HEK293 (cell line): ENCODE data around the gene PSMB1.
A peak's percentile ranks its signal among the peaks of the same experiment; 100 is the strongest.

Source experiments
- BCL11B ChIP-seq: fragments of 450-650 bp; formaldehyde crosslinking; IDR thresholded peaks from 2 replicates; pipeline ENCODE4 v1.5.1; 2016; ENCODE audit warnings: low read depth, missing biosample characterization, missing genetic modification characterization
- GLI2 ChIP-seq: fragments of 450-650 bp; formaldehyde crosslinking; IDR thresholded peaks from 2 replicates; pipeline ENCODE4; 2017; ENCODE audit warnings: missing biosample characterization, missing genetic modification characterization, low read depth, borderline replicate concordance
- HIC1 ChIP-seq: fragments of 450-650 bp; formaldehyde crosslinking; IDR thresholded peaks from 2 replicates; pipeline ENCODE4 v1.5.1; 2016; ENCODE audit warnings: missing biosample characterization, missing genetic modification characterization
- KLF10 ChIP-seq: fragments of 450-650 bp; IDR thresholded peaks from 2 replicates; pipeline ENCODE4 v1.5.1; 2018; ENCODE audit warnings: missing biosample characterization, mild to moderate bottlenecking, missing genetic modification characterization
- KLF8 ChIP-seq: fragments of 450-650 bp; formaldehyde crosslinking; IDR thresholded peaks from 2 replicates; pipeline ENCODE4 v1.5.1; 2016; ENCODE audit warnings: missing biosample characterization, missing genetic modification characterization
- PRDM1 ChIP-seq: fragments of 450-650 bp; formaldehyde crosslinking; IDR thresholded peaks from 2 replicates; pipeline ENCODE4; 2016; ENCODE audit warnings: missing biosample characterization, missing genetic modification characterization
- PRDM6 ChIP-seq: fragments of 450-650 bp; formaldehyde crosslinking; IDR thresholded peaks from 2 replicates; pipeline ENCODE4 v1.5.1; 2017; ENCODE audit warnings: missing biosample characterization, missing genetic modification characterization
- SALL2 ChIP-seq: fragments of 450-650 bp; formaldehyde crosslinking; IDR thresholded peaks from 2 replicates; pipeline ENCODE4 v1.5.0; 2017; ENCODE audit warnings: missing biosample characterization, mild to moderate bottlenecking, missing genetic modification characterization, borderline replicate concordance
- SP3 ChIP-seq: fragments of 450-650 bp; formaldehyde crosslinking; IDR thresholded peaks from 2 replicates; pipeline ENCODE4 v1.5.1; 2016; ENCODE audit warnings: missing biosample characterization, missing genetic modification characterization
- SP7 ChIP-seq: fragments of 450-650 bp; formaldehyde crosslinking; IDR thresholded peaks from 2 replicates; pipeline ENCODE4 v1.5.1; 2016; ENCODE audit warnings: missing biosample characterization, missing genetic modification characterization
- ZBTB10 ChIP-seq: fragments of 450-650 bp; formaldehyde crosslinking; IDR thresholded peaks from 2 replicates; pipeline ENCODE4 v1.5.1; 2016; ENCODE audit warnings: missing biosample characterization, missing genetic modification characterization
- ZBTB17 ChIP-seq: fragments of 450-650 bp; formaldehyde crosslinking; IDR thresholded peaks from 2 replicates; pipeline ENCODE4 v1.5.1; 2016; ENCODE audit warnings: missing biosample characterization, missing genetic modification characterization
- ZFP37 ChIP-seq: fragments of 450-650 bp; formaldehyde crosslinking; IDR thresholded peaks from 2 replicates; pipeline ENCODE4 v1.5.1; 2016; ENCODE audit warnings: missing biosample characterization, missing genetic modification characterization
- ZFP69B ChIP-seq: fragments of 450-650 bp; formaldehyde crosslinking; IDR thresholded peaks from 2 replicates; pipeline ENCODE4 v1.5.1; 2016; ENCODE audit warnings: missing biosample characterization, missing genetic modification characterization
- ZNF2 ChIP-seq: fragments of 450-650 bp; formaldehyde crosslinking; IDR thresholded peaks from 2 replicates; pipeline ENCODE4 v1.5.1; 2016; ENCODE audit warnings: missing biosample characterization, missing genetic modification characterization
- ZNF211 ChIP-seq: fragments of 450-650 bp; formaldehyde crosslinking; IDR thresholded peaks from 2 replicates; pipeline ENCODE4 v1.5.1; 2016; ENCODE audit warnings: low read depth, missing biosample characterization, missing genetic modification characterization
- ZNF221 ChIP-seq: fragments of 450-650 bp; formaldehyde crosslinking; IDR thresholded peaks from 2 replicates; pipeline ENCODE4 v1.5.1; 2017; ENCODE audit warnings: missing biosample characterization, missing genetic modification characterization, borderline replicate concordance
- ZNF223 ChIP-seq: fragments of 450-650 bp; formaldehyde crosslinking; IDR thresholded peaks from 2 replicates; pipeline ENCODE4 v1.5.1; 2016; ENCODE audit warnings: missing biosample characterization, missing genetic modification characterization
- ZNF324 ChIP-seq: fragments of 450-650 bp; formaldehyde crosslinking; IDR thresholded peaks from 2 replicates; pipeline ENCODE4 v1.5.1; 2016; ENCODE audit warnings: missing biosample characterization, missing genetic modification characterization
- ZNF362 ChIP-seq: fragments of 450-650 bp; formaldehyde crosslinking; IDR thresholded peaks from 2 replicates; pipeline ENCODE4 v1.5.1; 2016; ENCODE audit warnings: missing biosample characterization, missing genetic modification characterization
- ZNF596 ChIP-seq: fragments of 450-650 bp; IDR thresholded peaks from 2 replicates; pipeline ENCODE4 v1.5.0; 2018; ENCODE audit warnings: missing biosample characterization, mild to moderate bottlenecking, missing genetic modification characterization, moderate library complexity
- ZNF621 ChIP-seq: fragments of 450-650 bp; formaldehyde crosslinking; IDR thresholded peaks from 2 replicates; pipeline ENCODE4 v1.5.1; 2017; ENCODE audit warnings: missing biosample characterization, missing genetic modification characterization
- ZNF639 ChIP-seq: fragments of 450-650 bp; formaldehyde crosslinking; IDR thresholded peaks from 2 replicates; pipeline ENCODE4 v1.5.1; 2016; ENCODE audit warnings: missing biosample characterization, missing genetic modification characterization
- ZNF658 ChIP-seq: fragments of 450-650 bp; formaldehyde crosslinking; IDR thresholded peaks from 2 replicates; pipeline ENCODE4; 2016; ENCODE audit warnings: missing biosample characterization, missing genetic modification characterization
- ZNF660 ChIP-seq: fragments of 450-650 bp; IDR thresholded peaks from 2 replicates; pipeline ENCODE4 v1.5.1; 2018; ENCODE audit warnings: missing biosample characterization, mild to moderate bottlenecking, missing genetic modification characterization
- ZNF830 ChIP-seq: fragments of 450-650 bp; IDR thresholded peaks from 2 replicates; pipeline ENCODE4 v1.5.0; 2018; ENCODE audit warnings: missing biosample characterization, missing genetic modification characterization, low read depth, mild to moderate bottlenecking, moderate library complexity
- ZSCAN30 ChIP-seq: fragments of 450-650 bp; IDR thresholded peaks from 2 replicates; pipeline ENCODE4 v1.5.1; 2018; ENCODE audit warnings: missing biosample characterization, mild to moderate bottlenecking, missing genetic modification characterization, moderate library complexity
- ZSCAN4 ChIP-seq: fragments of 450-650 bp; formaldehyde crosslinking; IDR thresholded peaks from 2 replicates; pipeline ENCODE4 v1.5.1; 2017; ENCODE audit warnings: missing biosample characterization, missing genetic modification characterization
- ZXDB ChIP-seq: fragments of 450-650 bp; formaldehyde crosslinking; IDR thresholded peaks from 2 replicates; pipeline ENCODE4 v1.5.1; 2016; ENCODE audit warnings: missing biosample characterization, missing genetic modification characterization

Gene PSMB1

GRCh38 chr6:170552765-170553533, at the start of gene PSMB1 (continued):
- TF ChIP-seq ZBTB10 (tag by site-specific recombination) (no peak), ZNF658 (tag by site-specific recombination) (no peak), SALL2 (tag by site-specific recombination) (no peak), ZBTB17 (peak; percentile 62), ZNF639 (tag by site-specific recombination) (0 out of 2 replicates have a peak, but pooled peaks have one; percentile 60), ZNF223 (tag by site-specific recombination) (no peak), ZFP37 (tag by site-specific recombination) (peak; percentile 91), BCL11B (peak; percentile 77; the same call in 1 of the 2 replicates), PRDM6 (tag by site-specific recombination) (no peak), ZNF621 (tag by site-specific recombination) (no peak), ZSCAN30 (tag by site-specific recombination) (peak; percentile 72; the same call in 1 of the 2 replicates), ZNF596 (tag by site-specific recombination) (no peak), ZNF324 (tag by site-specific recombination) (peak; percentile 56; the same call in 1 of the 2 replicates), GLI2 (tag by site-specific recombination) (no peak), KLF8 (tag by site-specific recombination) (peak; percentile 47; the same call in 1 of the 2 replicates), ZNF830 (tag by site-specific recombination) (no peak), ZNF221 (tag by site-specific recombination) (0 out of 2 replicates have a peak, but pooled peaks have one; percentile 19), ZNF211 (no peak), ZXDB (tag by site-specific recombination) (peak; percentile 74; the same call in 1 of the 2 replicates), KLF10 (tag by site-specific recombination) (no peak), SP7 (peak; percentile 65), HIC1 (tag by site-specific recombination) (no peak), SP3 (tag by site-specific recombination) (peak; percentile 43; the same call in 1 of the 2 replicates), ZSCAN4 (tag by site-specific recombination) (no peak), ZNF2 (tag by site-specific recombination) (no peak; the same call in 1 of the 2 replicates), ZNF362 (peak; percentile 90), PRDM1 (peak; percentile 57; the same call in 1 of the 2 replicates), ZFP69B (tag by site-specific recombination) (0 out of 2 replicates have a peak, but pooled peaks have one; percentile 34), ZNF660 (tag by site-specific recombination) (peak; percentile 41; the same call in 1 of the 2 replicates)
